Measurements from ENCODE around the gene NCR3LG1. TPM values are rescaled to one million over a fixed set of nuclear protein-coding genes. Genes with fewer than 3 reads are reported as not detected.
A peak's percentile ranks its signal among the peaks of the same experiment; 100 is the strongest.

The NCR3LG1 gene
- total and polyA plus RNA-seq, 9 of the 15 experiments (the other 6 are each of a cell fraction or from before 2014, with no cell fraction given): 4.1 to 39.8 (median 25.1) TPM

DNA sequence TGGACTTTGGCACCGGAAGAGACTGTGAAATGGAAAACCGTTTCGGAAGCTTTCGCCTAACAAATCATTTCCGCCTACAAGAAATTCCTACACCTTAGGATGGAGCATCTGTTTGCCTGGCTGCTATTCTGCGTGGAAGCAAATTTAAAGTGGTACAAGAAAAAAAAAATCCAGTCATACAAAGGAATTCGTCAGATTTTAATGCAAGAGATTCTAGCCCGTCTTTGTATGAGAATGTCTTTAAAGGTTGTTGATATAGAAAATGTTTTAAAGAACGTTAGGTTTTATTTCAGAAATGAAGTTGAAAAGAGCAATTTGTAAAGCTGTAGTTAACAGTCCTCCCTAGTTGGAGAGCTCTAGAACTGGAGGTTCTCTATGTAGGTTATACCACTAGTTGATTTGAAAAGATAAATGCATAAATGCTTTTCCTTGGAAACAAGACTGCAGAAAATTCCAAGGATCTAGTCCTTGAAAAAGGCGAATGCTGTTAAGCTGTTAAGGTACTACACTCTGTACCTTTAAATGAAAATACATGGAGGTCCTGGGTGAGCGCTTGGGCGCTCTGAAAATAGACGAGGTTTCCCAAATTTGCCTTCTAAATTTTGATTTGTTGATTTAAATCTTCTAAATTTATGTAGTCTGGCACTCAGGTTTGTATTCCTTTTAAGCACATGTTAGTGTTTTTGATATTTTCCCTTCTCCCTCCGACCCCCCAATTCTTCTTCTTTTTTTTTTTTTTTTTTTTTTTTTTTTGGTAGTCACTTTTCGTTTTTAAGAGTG, 2.4 kb downstream of the NCR3LG1 start (continued):
- TF ChIP-seq, protein P1, sequence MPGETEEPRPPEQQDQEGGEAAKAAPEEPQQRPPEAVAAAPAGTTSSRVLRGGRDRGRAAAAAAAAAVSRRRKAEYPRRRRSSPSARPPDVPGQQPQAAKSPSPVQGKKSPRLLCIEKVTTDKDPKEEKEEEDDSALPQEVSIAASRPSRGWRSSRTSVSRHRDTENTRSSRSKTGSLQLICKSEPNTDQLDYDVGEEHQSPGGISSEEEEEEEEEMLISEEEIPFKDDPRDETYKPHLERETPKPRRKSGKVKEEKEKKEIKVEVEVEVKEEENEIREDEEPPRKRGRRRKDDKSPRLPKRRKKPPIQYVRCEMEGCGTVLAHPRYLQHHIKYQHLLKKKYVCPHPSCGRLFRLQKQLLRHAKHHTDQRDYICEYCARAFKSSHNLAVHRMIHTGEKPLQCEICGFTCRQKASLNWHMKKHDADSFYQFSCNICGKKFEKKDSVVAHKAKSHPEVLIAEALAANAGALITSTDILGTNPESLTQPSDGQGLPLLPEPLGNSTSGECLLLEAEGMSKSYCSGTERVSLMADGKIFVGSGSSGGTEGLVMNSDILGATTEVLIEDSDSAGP (CRISPR knock-in tag; IDR thresholded peaks at IDR 0.05): 0 out of 2 replicates have a peak, but pooled peaks have one; percentile 63
- TF ChIP-seq HCFC1 (IDR thresholded peaks at IDR 0.05; ENCODE audit: low read depth, low read length) (0 out of 2 replicates have a peak, but pooled peaks have one; percentile 0), ZNF766 (CRISPR knock-in tag; conservative IDR thresholded peaks at IDR 0.05) (0 out of 2 replicates have a peak, but pooled peaks have one; percentile 6), ZNF512 (tag; IDR thresholded peaks at IDR 0.05) (peak; percentile 89), SUPT5H (IDR thresholded peaks at IDR 0.05) (0 out of 2 replicates have a peak, but pooled peaks have one; percentile 45), NCOR1 (IDR thresholded peaks at IDR 0.05) (no peak; the same call in 1 of the 2 replicates), GABPA (tag; conservative IDR thresholded peaks at IDR 0.05; ENCODE audit: low read depth) (0 out of 2 replicates have a peak, but pooled peaks have one; percentile 39), FOXP1 (CRISPR knock-in tag; IDR thresholded peaks at IDR 0.05) (0 out of 2 replicates have a peak, but pooled peaks have one; percentile 47), NR2C2 (CRISPR knock-in tag; IDR thresholded peaks at IDR 0.05) (no peak), NR2C2 (tag; IDR thresholded peaks at IDR 0.05) (peak; percentile 62; the same call in 1 of the 2 replicates)

Measured in K562 (cell line).